Measurements from ENCODE around the gene FAM9C.
"Not testable (repeated sequence)": the region's sequence is repeated elsewhere in the genome, so short reads cannot be mapped to it uniquely, and the experiment has no call there.

GRCh38 chrX:13061215-13061708 is 16.8 kb upstream of the FAM9C start:
- not testable (repeated sequence) for TF ChIP-seq ZSCAN18 (tag by site-specific recombination; IDR thresholded peaks at IDR 0.05); ZNF530 (tag by site-specific recombination; IDR thresholded peaks at IDR 0.05; ENCODE audit: low read depth); ZBTB8A (tag by site-specific recombination; IDR thresholded peaks at IDR 0.05); ZNF707 (tag by site-specific recombination; IDR thresholded peaks at IDR 0.05); ZNF24 (tag by site-specific recombination; IDR thresholded peaks at IDR 0.05); CTCF (tag by site-specific recombination; IDR thresholded peaks at IDR 0.05); KLF16 (tag by site-specific recombination; IDR thresholded peaks at IDR 0.05); ZNF311 (tag by site-specific recombination; IDR thresholded peaks at IDR 0.05; ENCODE audit: borderline replicate concordance); ZNF791 (tag by site-specific recombination; IDR thresholded peaks at IDR 0.05)
- TF ChIP-seq, protein P1, sequence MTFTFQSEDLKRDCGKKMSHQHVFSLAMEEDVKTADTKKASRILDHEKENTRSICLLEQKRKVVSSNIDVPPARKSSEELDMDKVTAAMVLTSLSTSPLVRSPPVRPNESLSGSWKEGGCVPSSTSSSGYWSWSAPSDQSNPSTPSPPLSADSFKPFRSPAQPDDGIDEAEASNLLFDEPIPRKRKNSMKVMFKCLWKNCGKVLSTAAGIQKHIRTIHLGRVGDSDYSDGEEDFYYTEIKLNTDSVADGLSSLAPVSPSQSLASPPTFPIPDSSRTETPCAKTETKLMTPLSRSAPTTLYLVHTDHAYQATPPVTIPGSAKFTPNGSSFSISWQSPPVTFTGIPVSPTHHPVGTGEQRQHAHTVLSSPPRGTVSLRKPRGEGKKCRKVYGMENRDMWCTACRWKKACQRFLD (tag by site-specific recombination; IDR thresholded peaks at IDR 0.05) = not testable (repeated sequence)
